ENCODE measurements around the gene TPI1.
A peak's percentile ranks its signal among the peaks of the same experiment; 100 is the strongest.

The TPI1 gene

DNA sequence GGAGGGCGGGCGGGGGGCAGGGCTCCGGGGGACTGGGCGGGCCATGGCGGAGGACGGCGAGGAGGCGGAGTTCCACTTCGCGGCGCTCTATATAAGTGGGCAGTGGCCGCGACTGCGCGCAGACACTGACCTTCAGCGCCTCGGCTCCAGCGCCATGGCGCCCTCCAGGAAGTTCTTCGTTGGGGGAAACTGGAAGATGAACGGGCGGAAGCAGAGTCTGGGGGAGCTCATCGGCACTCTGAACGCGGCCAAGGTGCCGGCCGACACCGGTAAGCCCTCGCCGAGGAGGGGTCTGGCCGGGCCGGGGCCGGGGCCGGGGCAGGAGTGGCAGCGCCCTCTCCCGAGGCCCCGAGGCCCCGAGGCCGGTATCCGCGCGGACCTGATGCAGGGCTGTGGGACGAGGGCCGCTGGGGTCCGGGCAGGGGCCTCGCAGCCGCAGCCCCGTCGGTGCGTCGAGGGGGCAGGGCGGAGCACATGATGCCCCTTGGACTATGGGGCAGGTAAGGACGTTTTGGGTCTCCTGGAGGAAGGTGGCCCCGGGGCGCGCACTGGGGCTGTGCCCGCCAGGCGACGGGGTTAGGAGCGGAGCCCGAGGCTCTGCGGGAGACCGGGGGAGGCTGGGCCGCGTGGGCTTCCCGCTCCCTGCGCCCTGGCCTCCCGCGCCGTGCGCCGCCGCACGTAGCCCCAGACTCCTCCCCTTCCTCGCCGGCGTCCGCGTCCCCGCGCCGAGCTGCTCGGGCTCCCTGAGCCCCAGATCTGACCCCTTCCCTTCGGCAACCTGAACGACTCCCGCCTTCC lies at the start of gene TPI1:
TSS of gene TPI1 (plus strand) at position 119 of the 798 bp plus-strand sequence. CDS start at position 155, 36 bp downstream.
- peak; percentile 84 for DNase-seq (ENCODE audit: low spot score)

GRCh38 chr12:6817662-6818157 lies 49.6 kb upstream of the TPI1 start:
- no peak for DNase-seq (ENCODE audit: low spot score)

GRCh38 chr12:6818222-6818621 lies 49.1 kb upstream of the TPI1 start:
- DNase-seq (ENCODE audit: low spot score) = no peak

- no peak for DNase-seq (ENCODE audit: low spot score)
Measured at GRCh38 chr12:6818645-6819044, 48.7 kb upstream of the TPI1 start.

DNA sequence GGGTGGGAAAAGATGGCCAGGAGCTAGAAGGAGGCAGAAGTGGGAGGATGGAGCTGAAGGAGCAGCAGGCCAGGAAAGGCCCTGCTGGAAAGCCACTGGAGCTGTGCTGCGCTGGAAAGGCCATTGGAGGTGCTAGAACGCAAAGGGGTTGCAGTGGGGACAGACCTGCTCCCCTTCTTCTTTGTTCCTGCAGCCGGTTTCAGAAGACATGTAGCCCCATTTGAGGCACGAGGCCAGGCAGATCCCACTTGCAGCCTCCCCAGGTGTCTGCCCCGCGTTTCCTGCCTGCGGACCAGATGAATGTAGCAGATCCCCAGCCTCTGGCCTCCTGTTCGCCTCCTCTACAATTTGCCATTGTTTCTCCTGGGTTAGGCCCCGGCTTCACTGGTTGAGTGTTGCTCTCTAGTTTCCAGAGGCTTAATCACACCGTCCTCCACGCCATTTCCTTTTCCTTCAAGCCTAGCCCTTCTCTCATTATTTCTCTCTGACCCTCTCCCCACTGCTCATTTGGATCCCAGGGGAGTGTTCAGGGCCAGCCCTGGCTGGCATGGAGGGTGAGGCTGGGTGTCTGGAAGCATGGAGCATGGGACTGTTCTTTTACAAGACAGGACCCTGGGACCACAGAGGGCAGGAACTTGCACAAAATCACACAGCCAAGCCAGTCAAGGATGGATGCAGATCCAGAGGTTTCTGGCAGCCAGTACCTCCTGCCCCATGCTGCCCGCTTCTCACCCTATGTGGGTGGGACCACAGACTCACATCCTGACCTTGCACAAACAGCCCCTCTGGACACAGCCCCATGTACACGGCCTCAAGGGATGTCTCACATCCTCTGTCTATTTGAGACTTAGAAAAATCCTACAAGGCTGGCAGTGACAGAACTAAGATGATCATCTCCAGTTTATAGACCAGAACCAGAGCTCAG lies 48.0 kb upstream of the TPI1 start:
- no peak for DNase-seq (ENCODE audit: low spot score)

DNA sequence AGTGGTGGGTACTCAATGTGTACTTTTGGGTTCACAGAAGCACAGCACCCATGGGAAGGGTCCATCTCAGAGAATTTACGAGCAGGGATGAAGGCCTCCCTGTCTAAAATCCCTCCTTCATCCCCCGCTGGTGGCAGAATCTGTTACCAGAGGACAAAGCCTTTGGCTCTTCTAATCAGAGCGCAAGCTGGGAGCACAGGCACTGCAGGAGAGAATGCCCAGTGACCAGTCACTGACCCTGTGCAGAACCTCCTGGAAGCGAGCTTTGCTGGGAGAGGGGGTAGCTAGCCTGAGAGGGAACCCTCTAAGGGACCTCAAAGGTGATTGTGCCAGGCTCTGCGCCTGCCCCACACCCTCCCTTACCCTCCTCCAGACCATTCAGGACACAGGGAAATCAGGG lies 47.2 kb upstream of the TPI1 start:
- no peak for DNase-seq (ENCODE audit: low spot score)

GRCh38 chr12:6821591-6822425 lies 45.5 kb upstream of the TPI1 start, which contains the start of gene GPR162:
GPR162 (plus strand) TSS chr12:6821821; CDS start chr12:6823899, 2,078 bp downstream.
- DNase-seq (ENCODE audit: low spot score) = no peak

DNA sequence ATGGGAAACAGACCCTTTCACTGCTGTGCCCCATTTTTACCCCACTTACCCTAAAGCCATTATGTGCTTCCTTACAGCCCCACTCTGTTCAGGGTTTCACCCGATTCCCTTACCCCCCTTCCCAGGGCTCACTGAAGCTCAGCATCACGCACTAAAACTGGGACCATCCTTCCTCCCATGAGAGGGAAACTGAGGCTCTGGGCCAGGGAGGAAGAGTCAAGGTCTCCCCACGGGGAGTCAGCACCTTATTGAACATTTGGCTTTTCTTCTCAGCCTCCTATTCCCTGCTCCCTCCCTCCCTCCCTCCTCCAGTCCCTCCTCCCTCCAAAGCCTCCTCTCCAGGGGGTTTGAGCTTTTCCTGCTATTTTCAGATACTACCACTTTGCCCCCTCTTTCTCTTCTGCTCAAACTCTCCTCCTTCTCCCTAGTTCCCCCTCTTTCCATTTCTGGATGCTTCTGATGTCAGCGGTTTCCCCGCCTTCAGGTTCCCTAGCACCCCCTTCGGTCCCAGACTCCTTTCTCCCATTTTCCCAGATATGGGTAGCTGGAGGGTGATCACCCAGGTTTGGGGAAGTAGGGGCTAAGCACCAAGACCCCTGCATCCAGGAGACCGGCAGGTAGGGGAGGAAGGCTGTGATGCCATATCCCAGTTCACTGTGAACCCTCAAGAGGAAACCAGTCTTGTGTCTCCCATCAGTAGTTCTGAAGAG lies 44.8 kb upstream of the TPI1 start:
- DNase-seq (ENCODE audit: low spot score) = no peak

- no peak for DNase-seq (ENCODE audit: low spot score)
Measured at GRCh38 chr12:6823182-6824084, 43.9 kb upstream of the TPI1 start.

GRCh38 chr12:6824085-6824775 lies 43.1 kb upstream of the TPI1 start:
- DNase-seq (ENCODE audit: low spot score) = no peak

DNA sequence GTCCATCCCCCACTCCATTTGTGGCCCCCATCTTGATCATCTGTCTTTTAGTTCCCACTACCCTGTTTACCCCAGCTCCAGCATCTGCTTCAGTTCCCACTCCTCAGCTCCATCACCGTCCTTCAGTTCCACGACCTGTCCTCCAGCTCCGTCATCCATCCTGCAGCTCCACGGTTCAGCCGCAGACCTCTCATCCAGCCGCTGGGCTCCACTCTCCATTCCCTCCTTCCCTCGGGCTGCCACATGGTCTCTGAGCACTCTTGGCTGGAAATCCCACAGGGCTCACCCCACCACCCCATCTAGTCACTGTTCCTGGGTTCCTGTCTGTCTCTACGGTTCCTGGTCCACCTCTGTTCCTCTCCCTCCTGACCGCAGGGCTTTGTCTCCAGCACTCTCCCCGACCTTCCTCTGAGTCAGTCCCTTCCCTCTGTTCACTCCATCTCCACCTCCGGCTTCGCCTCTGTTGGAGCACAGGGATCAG lies 42.4 kb upstream of the TPI1 start:
- DNase-seq (ENCODE audit: low spot score) = no peak

GRCh38 chr12:6825398-6826124 lies 41.8 kb upstream of the TPI1 start:
- peak; percentile 80 for DNase-seq (ENCODE audit: low spot score)

DNA sequence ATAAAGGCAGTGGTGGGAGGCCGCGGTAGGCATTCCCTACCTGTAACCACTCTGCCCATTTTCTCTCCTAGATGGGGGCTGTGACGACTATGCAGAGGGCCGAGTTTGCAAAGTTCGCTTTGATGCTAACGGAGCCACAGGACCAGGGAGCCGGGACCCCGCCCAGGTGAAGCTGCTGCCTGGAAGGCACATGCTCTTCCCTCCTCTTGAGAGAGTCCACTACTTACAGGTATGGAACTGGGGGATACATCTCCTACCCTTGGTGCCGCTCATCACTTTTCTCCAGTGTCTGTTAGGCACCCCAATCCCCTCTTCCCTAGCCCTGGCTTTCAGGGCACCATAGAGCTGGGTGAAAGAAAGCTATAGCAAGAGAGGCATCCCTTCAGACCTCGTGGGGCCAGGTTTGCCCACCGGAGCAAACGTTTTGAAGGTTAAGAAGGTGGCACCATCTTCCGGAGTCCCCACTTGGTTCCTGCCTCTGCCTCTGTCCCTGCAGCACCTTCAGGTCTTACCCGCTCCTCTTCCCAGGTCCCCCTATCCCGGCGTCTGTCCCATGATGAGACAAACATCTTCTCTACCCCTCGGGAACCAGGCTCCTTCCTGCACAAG lies 41.1 kb upstream of the TPI1 start:
- no peak for DNase-seq (ENCODE audit: low spot score)

DNA sequence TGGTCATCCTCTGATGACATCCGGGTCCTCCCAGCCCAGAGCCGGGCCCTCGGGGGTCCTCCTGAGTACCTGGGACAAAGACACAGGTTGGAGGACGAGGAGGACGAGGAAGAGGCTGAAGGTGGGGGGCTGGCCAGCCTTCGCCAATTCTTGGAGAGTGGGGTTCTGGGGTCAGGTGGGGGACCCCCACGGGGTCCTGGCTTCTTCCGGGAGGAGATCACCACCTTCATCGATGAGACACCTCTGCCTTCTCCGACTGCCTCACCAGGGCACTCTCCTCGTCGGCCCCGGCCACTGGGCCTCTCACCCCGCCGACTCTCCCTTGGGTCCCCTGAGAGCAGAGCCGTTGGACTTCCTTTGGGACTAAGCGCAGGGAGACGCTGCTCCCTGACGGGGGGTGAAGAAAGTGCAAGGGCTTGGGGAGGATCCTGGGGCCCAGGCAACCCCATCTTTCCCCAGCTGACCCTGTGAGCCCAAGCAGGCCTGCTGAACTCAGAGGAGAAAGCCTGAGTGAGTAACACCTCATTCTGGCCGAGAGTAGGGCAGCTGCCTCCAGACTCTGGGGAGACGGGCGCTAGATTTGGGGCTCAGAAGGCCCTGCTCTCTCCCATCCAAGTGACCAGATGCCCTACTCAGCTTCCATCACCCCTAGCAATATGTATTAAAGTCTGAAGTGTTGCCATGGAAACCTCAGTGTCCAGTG lies 40.4 kb upstream of the TPI1 start:
- DNase-seq (ENCODE audit: low spot score) = no peak

- peak; percentile 17 for DNase-seq (ENCODE audit: low spot score)
Measured at GRCh38 chr12:6827437-6827911, 39.9 kb upstream of the TPI1 start.

GRCh38 chr12:6827982-6828780 lies 39.1 kb upstream of the TPI1 start, which contains the start of gene P3H3:
P3H3 (plus strand) TSS chr12:6828407; CDS start chr12:6828441, 34 bp downstream.
- no peak for DNase-seq (ENCODE audit: low spot score)
